Measurements from ENCODE around the gene DNPH1. TPM values are rescaled to one million over a fixed set of nuclear protein-coding genes. Genes with fewer than 3 reads are reported as not detected.

The DNPH1 gene
- total RNA-seq, 2 donors from 2014 or later, result 38.3 to 42.3 TPM

DNA sequence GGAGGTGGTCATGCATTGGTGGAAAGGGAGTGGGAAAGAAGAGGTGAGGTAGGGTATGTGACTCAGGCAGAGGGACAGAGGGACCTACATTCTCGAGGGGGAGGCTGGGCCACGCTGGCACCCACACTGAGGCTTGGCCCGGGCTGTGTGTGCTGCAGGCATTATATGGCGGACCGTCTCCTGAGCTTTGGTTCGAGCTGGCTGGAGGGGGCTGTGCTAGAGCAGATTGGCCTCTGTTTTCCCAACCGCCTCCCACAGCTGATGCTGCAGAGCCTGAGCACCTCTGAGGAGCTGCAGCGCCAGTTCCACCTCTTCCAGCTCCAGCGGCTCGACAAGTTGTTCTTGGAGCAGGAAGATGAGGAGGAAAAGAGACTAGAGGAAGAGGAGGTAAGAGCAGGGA lies 23.4 kb downstream of the DNPH1 start:
- no peak for ATAC-seq (replicated peaks in 1 of 2)
- H3K36me3 Mint-ChIP-seq (ENCODE audit: insufficient read depth in 2 of 2), result peaks cover 0 to 5% of the 10 kb centered on the region in 2 donors
- no peak overlapping the region for H3K27ac Mint-ChIP-seq
- H3K4me1 Mint-ChIP-seq (ENCODE audit: low read depth), result no peaks in the 10 kb centered on the region
- H3K9me3 Mint-ChIP-seq, result no peaks in the 10 kb centered on the region
- no peaks in the 10 kb centered on the region for H3K27me3 Mint-ChIP-seq (ENCODE audit: low read depth)
- no peak overlapping the region for H3K4me3 Mint-ChIP-seq
- no peak for DNase-seq

- no peaks in the 10 kb centered on the region for H3K9me3 Mint-ChIP-seq
- DNase-seq (no peak), ATAC-seq (replicated peaks in 1 of 2) (no peak)
- no peak overlapping the region for H3K4me3 Mint-ChIP-seq
- no peaks in the 10 kb centered on the region for H3K27me3 Mint-ChIP-seq (ENCODE audit: low read depth)
- no peak overlapping the region for H3K27ac Mint-ChIP-seq
- H3K4me1 Mint-ChIP-seq (ENCODE audit: low read depth), result no peaks in the 10 kb centered on the region
- H3K36me3 Mint-ChIP-seq (ENCODE audit: insufficient read depth in 2 of 2), result peaks cover 0 to 5% of the 10 kb centered on the region in 2 donors
These were observed 24.8 kb downstream of the DNPH1 start for GRCh38 chr6:43204271-43205105.

DNA sequence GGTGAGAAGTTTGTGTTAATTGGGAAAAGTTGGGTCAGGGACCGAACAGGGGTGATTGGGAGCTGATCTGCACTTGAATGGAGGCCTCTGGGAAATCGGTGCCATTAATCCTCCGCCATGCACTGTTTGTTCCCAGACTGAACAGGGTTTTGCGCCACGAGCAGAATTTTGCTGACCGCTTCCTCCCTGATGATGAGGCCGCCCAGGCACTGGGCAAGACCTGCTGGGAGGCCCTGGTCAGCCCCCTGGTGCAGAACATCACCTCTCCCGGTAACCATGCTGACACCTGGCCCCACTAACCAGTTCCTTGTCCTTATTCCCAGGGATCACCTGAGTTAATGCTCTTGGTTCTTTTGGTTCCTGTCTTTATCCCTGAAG lies 25.6 kb downstream of the DNPH1 start:
- no peaks in the 10 kb centered on the region for H3K9me3 Mint-ChIP-seq
- H3K4me3 Mint-ChIP-seq, result no peak overlapping the region
- no peaks in the 10 kb centered on the region for H3K4me1 Mint-ChIP-seq (ENCODE audit: low read depth)
- DNase-seq, result no peak
- peaks cover 0 to 5% of the 10 kb centered on the region in 2 donors for H3K36me3 Mint-ChIP-seq (ENCODE audit: insufficient read depth in 2 of 2)
- no peak overlapping the region for H3K27ac Mint-ChIP-seq
- no peak for ATAC-seq (replicated peaks in 1 of 2)
- no peaks in the 10 kb centered on the region for H3K27me3 Mint-ChIP-seq (ENCODE audit: low read depth)

GRCh38 chr6:43203029-43203717 lies 26.1 kb downstream of the DNPH1 start:
- no peak for DNase-seq
- no peaks in the 10 kb centered on the region for H3K27me3 Mint-ChIP-seq (ENCODE audit: low read depth)
- no peak overlapping the region for H3K27ac Mint-ChIP-seq
- H3K4me1 Mint-ChIP-seq (ENCODE audit: low read depth), result no peaks in the 10 kb centered on the region
- no peak overlapping the region for H3K4me3 Mint-ChIP-seq
- ATAC-seq (replicated peaks in 1 of 2), result no peak
- H3K36me3 Mint-ChIP-seq (ENCODE audit: insufficient read depth in 2 of 2), result peaks cover 0 to 5% of the 10 kb centered on the region in 2 donors
- H3K9me3 Mint-ChIP-seq, result no peaks in the 10 kb centered on the region

DNA sequence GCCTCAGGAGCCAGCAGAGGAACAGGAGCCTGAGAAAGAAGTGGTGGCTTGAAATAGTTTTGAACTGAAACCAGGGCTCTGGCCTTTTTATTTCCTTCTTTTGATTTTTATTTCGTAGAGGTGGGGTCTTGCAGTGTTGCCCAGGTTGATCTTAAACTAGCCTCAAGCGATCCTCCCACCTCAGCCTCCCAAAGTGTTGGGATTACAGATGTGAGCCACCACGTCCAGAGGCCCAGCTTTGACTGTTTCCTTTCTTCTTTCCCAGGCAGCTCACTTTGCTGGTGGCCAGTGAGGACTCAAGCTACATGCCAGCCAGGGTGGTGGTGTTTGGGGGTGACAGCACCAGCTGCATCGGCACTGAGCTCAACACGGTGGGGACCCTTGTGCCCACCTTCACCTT lies 26.8 kb downstream of the DNPH1 start:
- no peaks in the 10 kb centered on the region for H3K27me3 Mint-ChIP-seq (ENCODE audit: low read depth)
- H3K36me3 Mint-ChIP-seq (ENCODE audit: insufficient read depth in 2 of 2), result peaks cover 0 to 5% of the 10 kb centered on the region in 2 donors
- H3K4me3 Mint-ChIP-seq, result no peak overlapping the region
- no peak overlapping the region for H3K27ac Mint-ChIP-seq
- ATAC-seq (replicated peaks in 1 of 2), result no peak
- H3K9me3 Mint-ChIP-seq, result no peaks in the 10 kb centered on the region
- H3K4me1 Mint-ChIP-seq (ENCODE audit: low read depth), result no peaks in the 10 kb centered on the region
- DNase-seq, result no peak

GRCh38 chr6:43200541-43200940 lies 28.7 kb downstream of the DNPH1 start:
- ATAC-seq (replicated peaks in 1 of 2) (no peak), DNase-seq (no peak)
- no peak overlapping the region for H3K27ac Mint-ChIP-seq
- H3K9me3 Mint-ChIP-seq, result no peaks in the 10 kb centered on the region
- H3K4me3 Mint-ChIP-seq, result no peak overlapping the region
- H3K4me1 Mint-ChIP-seq (ENCODE audit: low read depth), result no peaks in the 10 kb centered on the region
- H3K27me3 Mint-ChIP-seq (ENCODE audit: low read depth), result no peaks in the 10 kb centered on the region
- H3K36me3 Mint-ChIP-seq (ENCODE audit: insufficient read depth in 2 of 2), result peaks cover 0 to 11% of the 10 kb centered on the region in 2 donors

- Mint-ChIP-seq H3K27ac (no peak overlapping the region), H3K4me3 (no peak overlapping the region), H3K36me3 (ENCODE audit: insufficient read depth in 2 of 2) (peaks cover 0 to 8% of the 10 kb centered on the region in 2 donors), H3K4me1 (ENCODE audit: low read depth) (no peaks in the 10 kb centered on the region), H3K27me3 (ENCODE audit: low read depth) (no peaks in the 10 kb centered on the region), H3K9me3 (no peaks in the 10 kb centered on the region)
- no peak for ATAC-seq (replicated peaks in 1 of 2)
- DNase-seq, result no peak
These were observed 29.4 kb downstream of the DNPH1 start for GRCh38 chr6:43199912-43200311.

DNA sequence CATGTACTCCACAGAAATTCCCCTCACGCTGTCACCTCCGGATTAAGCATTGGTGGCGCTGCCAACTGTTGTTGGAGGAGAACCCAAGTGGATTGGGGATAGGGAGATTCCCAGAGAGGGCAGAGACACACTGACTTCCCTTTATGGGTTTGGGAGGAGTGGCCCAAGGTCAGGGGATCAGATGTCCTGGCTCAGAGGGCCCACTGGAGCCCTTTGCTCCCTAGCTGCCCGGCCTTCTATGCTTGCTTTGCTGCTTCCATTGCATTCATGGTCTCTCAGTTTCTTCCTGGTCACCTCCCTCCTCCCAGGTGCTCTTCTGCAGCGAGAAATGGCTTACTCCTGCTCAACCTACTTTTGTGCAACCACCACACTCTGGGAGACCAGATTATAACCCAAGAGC lies 32.9 kb downstream of the DNPH1 start:
- no peaks in the 10 kb centered on the region for H3K4me1 Mint-ChIP-seq (ENCODE audit: low read depth)
- no peaks in the 10 kb centered on the region for H3K27me3 Mint-ChIP-seq (ENCODE audit: low read depth)
- no peaks in the 10 kb centered on the region for H3K9me3 Mint-ChIP-seq
- ATAC-seq (replicated peaks in 1 of 2) (no peak), DNase-seq (no peak)
- H3K27ac Mint-ChIP-seq, result no peak overlapping the region
- peaks cover 0 to 14% of the 10 kb centered on the region in 2 donors for H3K36me3 Mint-ChIP-seq (ENCODE audit: insufficient read depth in 2 of 2)
- H3K4me3 Mint-ChIP-seq, result no peak overlapping the region

DNA sequence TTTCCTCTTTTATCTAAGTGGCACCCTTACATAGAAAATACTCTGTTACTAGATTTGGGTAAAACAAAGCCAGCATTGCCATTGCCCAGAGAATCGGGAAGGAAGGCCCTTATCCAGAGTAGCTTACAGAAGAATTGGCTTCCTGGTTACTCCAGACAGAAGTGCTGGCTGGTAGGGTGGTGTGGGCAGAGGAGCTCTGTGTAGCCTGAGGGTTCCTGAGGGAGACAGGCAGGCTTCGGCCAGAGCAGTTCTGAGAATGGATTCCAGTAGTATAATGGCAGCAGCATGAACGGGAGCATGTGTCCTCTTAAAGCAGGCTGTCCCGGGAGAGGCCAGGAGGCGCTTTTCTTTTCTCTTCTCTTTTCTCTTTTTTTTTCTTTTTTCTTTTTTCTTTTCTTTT lies 35.4 kb downstream of the DNPH1 start:
- no peak overlapping the region for H3K27ac Mint-ChIP-seq

GRCh38 chr6:43192911-43193310 lies 36.4 kb downstream of the DNPH1 start:
- Mint-ChIP-seq H3K27me3 (ENCODE audit: low read depth) (no peaks in the 10 kb centered on the region), H3K4me1 (ENCODE audit: low read depth) (no peaks in the 10 kb centered on the region), H3K27ac (no peak overlapping the region), H3K9me3 (no peaks in the 10 kb centered on the region), H3K4me3 (no peak overlapping the region), H3K36me3 (ENCODE audit: insufficient read depth in 2 of 2) (peaks cover 2 to 13% of the 10 kb centered on the region in 2 donors)
- DNase-seq (no peak), ATAC-seq (replicated peaks in 1 of 2) (no peak)

More for the DNA sequence above, 35.4 kb downstream of the DNPH1 start:
- no peaks in the 10 kb centered on the region for H3K4me1 Mint-ChIP-seq (ENCODE audit: low read depth)
- H3K36me3 Mint-ChIP-seq (ENCODE audit: insufficient read depth in 2 of 2), result peaks cover 2 to 13% of the 10 kb centered on the region in 2 donors
- H3K27me3 Mint-ChIP-seq (ENCODE audit: low read depth), result no peaks in the 10 kb centered on the region
- ATAC-seq (replicated peaks in 1 of 2) (no peak), DNase-seq (no peak)
- no peaks in the 10 kb centered on the region for H3K9me3 Mint-ChIP-seq
- H3K4me3 Mint-ChIP-seq, result no peak overlapping the region

- DNase-seq (no peak), ATAC-seq (replicated peaks in 1 of 2) (no peak)
- Mint-ChIP-seq H3K4me1 (ENCODE audit: low read depth) (peaks cover 13% of the 10 kb centered on the region), H3K27ac (no peak overlapping the region), H3K9me3 (no peaks in the 10 kb centered on the region), H3K4me3 (no peak overlapping the region), H3K36me3 (ENCODE audit: insufficient read depth in 2 of 2) (peaks cover 2 to 11% of the 10 kb centered on the region in 2 donors), H3K27me3 (ENCODE audit: low read depth) (no peaks in the 10 kb centered on the region)
These were observed 39.4 kb downstream of the DNPH1 start for GRCh38 chr6:43189776-43190304.

DNA sequence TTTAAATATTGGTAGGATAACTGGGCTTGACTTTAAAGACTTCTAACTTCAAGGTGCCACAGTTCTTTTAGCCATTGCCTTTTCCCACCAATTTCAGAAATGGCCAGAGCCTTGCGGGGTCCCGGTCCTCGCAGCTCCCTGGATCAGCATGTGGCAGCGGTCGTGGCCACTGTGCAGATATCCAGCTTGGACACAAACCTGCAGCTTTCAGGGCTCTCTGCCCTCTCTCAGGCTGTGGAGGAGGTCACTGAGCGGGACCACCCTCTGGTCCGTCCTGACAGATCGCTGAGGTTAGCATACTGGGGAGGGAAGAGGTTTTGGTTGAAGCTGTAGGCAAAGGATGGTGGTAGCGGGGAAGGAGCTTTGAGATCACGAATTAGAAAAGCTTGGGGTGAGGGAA lies 40.9 kb downstream of the DNPH1 start:
- Mint-ChIP-seq H3K9me3 (no peaks in the 10 kb centered on the region), H3K27ac (no peak overlapping the region), H3K4me3 (no peak overlapping the region), H3K4me1 (ENCODE audit: low read depth) (peaks cover 27% of the 10 kb centered on the region), H3K36me3 (ENCODE audit: insufficient read depth in 2 of 2) (peaks cover 2 to 12% of the 10 kb centered on the region in 2 donors), H3K27me3 (ENCODE audit: low read depth) (no peaks in the 10 kb centered on the region)
- DNase-seq, result no peak
- no peak for ATAC-seq (replicated peaks in 1 of 2)

- no peak overlapping the region for H3K27ac Mint-ChIP-seq
- ATAC-seq (replicated peaks in 1 of 2) (no peak), DNase-seq (no peak)
- H3K9me3 Mint-ChIP-seq, result no peaks in the 10 kb centered on the region
- H3K27me3 Mint-ChIP-seq (ENCODE audit: low read depth), result no peaks in the 10 kb centered on the region
- peaks cover 33% of the 10 kb centered on the region for H3K4me1 Mint-ChIP-seq (ENCODE audit: low read depth)
- H3K36me3 Mint-ChIP-seq (ENCODE audit: insufficient read depth in 2 of 2), result peaks cover 2 to 12% of the 10 kb centered on the region in 2 donors
- H3K4me3 Mint-ChIP-seq, result no peak overlapping the region
These were observed 41.5 kb downstream of the DNPH1 start for GRCh38 chr6:43187821-43188220.
